WTC11 (cell line): ENCODE measurements around the gene VWA5B1. TPM values are rescaled to one million over a fixed set of nuclear protein-coding genes. Genes with fewer than 3 reads are reported as not detected.

Experiments
- ATAC-seq: fragments of 200-7000 bp; cut with Tn5 transposase; 2 replicates; pipeline ENCODE4 v1.10.0; 2021; ENCODE audit warnings: mild to moderate bottlenecking, moderate library complexity
- CTCF ChIA-PET: fragments of 300-600 bp; sonication (Branson Sonifier 250); formaldehyde crosslinking; loops from one replicate; lab custom pipeline; 2021; ENCODE audit warnings: antibody characterized with exemption; lab: Charles Lee
- POLR2A ChIA-PET: fragments of 350-600 bp; sonication (Branson Sonifier 250); formaldehyde crosslinking; loops from one replicate; lab custom pipeline; 2021; ENCODE audit warnings: antibody characterized with exemption; lab: Charles Lee
- DNase-seq: peaks from one replicate; pipeline ENCODE4 v3.0.0; 2021; ENCODE audit warnings: low spot score
- H3K27ac Mint-ChIP-seq: 2 replicates; pipeline ENCODE4 v1.8.0; 2021; ENCODE audit warnings: mixed read lengths
- H3K27me3 Mint-ChIP-seq: 2 replicates; pipeline ENCODE4 v1.8.0; 2021; ENCODE audit warnings: low read depth, mild to moderate bottlenecking, moderate library complexity, mixed read lengths
- H3K36me3 Mint-ChIP-seq: 2 replicates; pipeline ENCODE4 v1.8.0; 2021; ENCODE audit warnings: mixed read lengths
- H3K4me1 Mint-ChIP-seq: 2 replicates; pipeline ENCODE4 v1.8.0; 2022; ENCODE audit warnings: mixed read lengths
- H3K4me3 Mint-ChIP-seq: 2 replicates; pipeline ENCODE4 v1.8.0; 2021; ENCODE audit warnings: mild to moderate bottlenecking, moderate library complexity, mixed read lengths
- H3K9me3 Mint-ChIP-seq: 2 replicates; pipeline ENCODE4 v1.8.0; 2021; ENCODE audit warnings: mixed read lengths
- ATF1 ChIP-seq: sonication (generic); formaldehyde crosslinking; IDR thresholded peaks from 2 replicates; pipeline ENCODE4 v1.8.1; 2023; ENCODE audit warnings: mild to moderate bottlenecking, moderate library complexity, missing genetic modification reagents
- CREM ChIP-seq: sonication (generic); formaldehyde crosslinking; IDR thresholded peaks from 2 replicates; pipeline ENCODE4 v1.8.1; 2022; ENCODE audit warnings: mild to moderate bottlenecking, missing genetic modification reagents, moderate library complexity
- EMX1 ChIP-seq: fragments of 250-450 bp; sonication (Bioruptor Pico); IDR thresholded peaks from 2 replicates; pipeline ENCODE4 v1.8.0; 2021; ENCODE audit warnings: mild to moderate bottlenecking
- GRHL2 ChIP-seq: fragments of 250-450 bp; sonication (Bioruptor Pico); IDR thresholded peaks from 2 replicates; pipeline ENCODE4 v1.8.0; 2022; ENCODE audit warnings: mild to moderate bottlenecking, moderate library complexity; ENCODE audit not compliant: insufficient replicate concordance, severe bottlenecking
- GTF2I ChIP-seq: fragments of 250-450 bp; sonication (Bioruptor Pico); conservative IDR thresholded peaks from 2 replicates; pipeline ENCODE4 v1.4.0; 2021; ENCODE audit warnings: mild to moderate bottlenecking
- JUN ChIP-seq: sonication (generic); formaldehyde crosslinking; IDR thresholded peaks from 2 replicates; pipeline ENCODE4 v1.8.0; 2023; ENCODE audit warnings: mild to moderate bottlenecking, missing genetic modification reagents
- RELA ChIP-seq: sonication (generic); formaldehyde crosslinking; IDR thresholded peaks from 2 replicates; pipeline ENCODE4 v1.8.1; 2022; ENCODE audit warnings: missing genetic modification reagents, mild to moderate bottlenecking, borderline replicate concordance
- RORB ChIP-seq: fragments of 250-450 bp; sonication (Bioruptor Pico); IDR thresholded peaks from 2 replicates; pipeline ENCODE4 v1.9.0; 2021; ENCODE audit warnings: mild to moderate bottlenecking
- TEAD4 ChIP-seq: sonication (generic); formaldehyde crosslinking; IDR thresholded peaks from 2 replicates; pipeline ENCODE4 v1.8.0; 2022; ENCODE audit warnings: mild to moderate bottlenecking, missing genetic modification reagents
- ZBTB21 ChIP-seq: sonication (generic); formaldehyde crosslinking; IDR thresholded peaks from 2 replicates; pipeline ENCODE4 v1.8.1; 2023; ENCODE audit warnings: mild to moderate bottlenecking, missing genetic modification reagents, borderline replicate concordance
- ZNF138 ChIP-seq: sonication (generic); formaldehyde crosslinking; conservative IDR thresholded peaks from 2 replicates; pipeline ENCODE4 v1.8.1; 2022; ENCODE audit warnings: mild to moderate bottlenecking, moderate library complexity, missing genetic modification reagents
- ZNF671 ChIP-seq: fragments of 250-450 bp; sonication (Bioruptor Pico); IDR thresholded peaks from 2 replicates; pipeline ENCODE4 v1.8.0; 2021; ENCODE audit warnings: mild to moderate bottlenecking
- total RNA-seq: library from RNA; stranded (reverse); gene quantifications from 3 replicates; pipeline ENCODE4 v1.2.3, GENCODE V29; 2021
- TF ChIP-seq, protein P1 (sequence below): sonication (generic); formaldehyde crosslinking; IDR thresholded peaks from 2 replicates; pipeline ENCODE4 v1.8.1; 2022; ENCODE audit warnings: mild to moderate bottlenecking, moderate library complexity, missing genetic modification reagents
- TF ChIP-seq, protein P2 (sequence below): sonication (generic); formaldehyde crosslinking; IDR thresholded peaks from 2 replicates; pipeline ENCODE4 v1.8.0; 2023; ENCODE audit warnings: missing genetic modification reagents, mild to moderate bottlenecking, borderline replicate concordance
- TF ChIP-seq, protein P3 (sequence below): sonication (generic); formaldehyde crosslinking; IDR thresholded peaks from 2 replicates; pipeline ENCODE4 v1.8.0; 2023; ENCODE audit warnings: mild to moderate bottlenecking, missing genetic modification reagents
- TF ChIP-seq, protein P4 (sequence below): sonication (generic); formaldehyde crosslinking; IDR thresholded peaks from 2 replicates; pipeline ENCODE4 v1.8.0; 2022; ENCODE audit warnings: mild to moderate bottlenecking, missing genetic modification reagents

VWA5B1 gene
- total RNA-seq, 1 experiment from 2014 or later: 1.5 TPM

DNA sequence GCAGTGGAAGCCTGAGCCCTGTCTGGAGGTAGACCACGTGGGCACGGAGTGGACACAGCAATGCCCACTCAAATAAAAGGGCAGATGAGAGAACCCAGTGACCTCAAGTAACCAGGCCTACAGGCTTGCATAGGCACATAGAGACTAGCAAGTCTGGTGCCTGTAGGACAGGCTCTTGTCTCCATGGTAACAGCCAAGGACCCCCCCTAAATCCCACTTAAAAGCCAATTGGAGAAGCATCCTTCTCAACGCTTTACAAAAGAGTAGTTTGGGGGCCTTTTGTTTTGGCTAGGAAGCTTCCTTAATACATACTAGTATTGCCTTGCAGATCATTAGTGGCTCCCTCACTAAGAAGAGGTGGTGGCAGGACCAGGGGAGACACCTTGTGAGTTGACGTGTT is 63.9 kb downstream of the VWA5B1 start:
- ChIA-PET CTCF (interaction anchor here (0.8 to 2.4 kb wide), 4 partner anchors 76 to 142 kb away, joined by 3 to 10 read pairs (median 6); no protein-coding TSS in a partner anchor), POLR2A (no interaction called here)
- Mint-ChIP-seq H3K36me3 (no peaks in the 10 kb centered on the region), H3K27ac (no peak overlapping the region), H3K4me1 (peaks cover 9% of the 10 kb centered on the region), H3K4me3 (no peak overlapping the region), H3K9me3 (no peaks in the 10 kb centered on the region), H3K27me3 (no peaks in the 10 kb centered on the region; the same call in 1 of the 2 replicates)
- DNase-seq (no peak), ATAC-seq (no peak)
- TF ChIP-seq TEAD4 (CRISPR knock-in tag): no peak
- TF ChIP-seq, protein P1, sequence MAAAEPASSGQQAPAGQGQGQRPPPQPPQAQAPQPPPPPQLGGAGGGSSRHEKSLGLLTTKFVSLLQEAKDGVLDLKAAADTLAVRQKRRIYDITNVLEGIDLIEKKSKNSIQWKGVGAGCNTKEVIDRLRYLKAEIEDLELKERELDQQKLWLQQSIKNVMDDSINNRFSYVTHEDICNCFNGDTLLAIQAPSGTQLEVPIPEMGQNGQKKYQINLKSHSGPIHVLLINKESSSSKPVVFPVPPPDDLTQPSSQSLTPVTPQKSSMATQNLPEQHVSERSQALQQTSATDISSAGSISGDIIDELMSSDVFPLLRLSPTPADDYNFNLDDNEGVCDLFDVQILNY (CRISPR knock-in tag): no peak

DNA sequence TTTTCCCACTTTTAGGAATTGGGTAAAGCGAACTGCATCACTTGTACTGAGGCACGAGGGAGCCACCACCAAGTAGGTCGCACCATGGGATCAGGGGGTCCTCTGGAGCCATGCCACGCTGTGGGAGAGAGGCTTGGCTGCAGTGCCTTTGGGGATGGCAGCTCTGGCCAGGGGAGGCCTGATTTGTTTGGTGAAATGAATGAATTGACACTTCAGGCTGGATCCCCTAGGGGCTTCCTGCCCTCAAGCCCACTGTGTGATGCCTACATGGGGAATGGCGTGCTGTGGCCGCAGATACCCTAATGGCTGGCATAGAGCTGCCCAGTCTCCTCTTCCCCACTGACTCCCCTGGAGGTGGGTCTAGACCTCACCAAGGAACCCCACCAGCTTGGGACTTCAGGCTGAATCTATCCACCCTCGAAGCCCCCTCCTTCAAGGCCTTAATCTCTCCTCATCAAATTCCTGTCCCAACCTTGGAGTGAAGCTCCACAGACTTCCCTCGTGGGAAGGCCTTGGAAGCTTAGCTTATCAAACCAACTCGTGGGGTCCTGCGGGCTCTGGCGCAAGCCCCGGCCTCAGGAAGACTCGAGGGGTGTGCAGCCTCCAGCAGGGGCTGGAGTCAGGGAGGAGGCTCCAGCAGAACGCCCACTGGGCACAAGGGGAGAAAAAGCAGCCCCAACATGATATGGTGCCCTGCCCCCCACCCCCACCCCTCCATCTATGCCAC is 64.6 kb downstream of the VWA5B1 start:
- Mint-ChIP-seq H3K9me3 (no peaks in the 10 kb centered on the region), H3K36me3 (no peaks in the 10 kb centered on the region), H3K27ac (no peak overlapping the region), H3K4me1 (peaks cover 9% of the 10 kb centered on the region), H3K4me3 (no peak overlapping the region), H3K27me3 (no peaks in the 10 kb centered on the region; the same call in 1 of the 2 replicates)
- TF ChIP-seq, protein P1 (CRISPR knock-in tag): no peak
- TF ChIP-seq, protein P2, sequence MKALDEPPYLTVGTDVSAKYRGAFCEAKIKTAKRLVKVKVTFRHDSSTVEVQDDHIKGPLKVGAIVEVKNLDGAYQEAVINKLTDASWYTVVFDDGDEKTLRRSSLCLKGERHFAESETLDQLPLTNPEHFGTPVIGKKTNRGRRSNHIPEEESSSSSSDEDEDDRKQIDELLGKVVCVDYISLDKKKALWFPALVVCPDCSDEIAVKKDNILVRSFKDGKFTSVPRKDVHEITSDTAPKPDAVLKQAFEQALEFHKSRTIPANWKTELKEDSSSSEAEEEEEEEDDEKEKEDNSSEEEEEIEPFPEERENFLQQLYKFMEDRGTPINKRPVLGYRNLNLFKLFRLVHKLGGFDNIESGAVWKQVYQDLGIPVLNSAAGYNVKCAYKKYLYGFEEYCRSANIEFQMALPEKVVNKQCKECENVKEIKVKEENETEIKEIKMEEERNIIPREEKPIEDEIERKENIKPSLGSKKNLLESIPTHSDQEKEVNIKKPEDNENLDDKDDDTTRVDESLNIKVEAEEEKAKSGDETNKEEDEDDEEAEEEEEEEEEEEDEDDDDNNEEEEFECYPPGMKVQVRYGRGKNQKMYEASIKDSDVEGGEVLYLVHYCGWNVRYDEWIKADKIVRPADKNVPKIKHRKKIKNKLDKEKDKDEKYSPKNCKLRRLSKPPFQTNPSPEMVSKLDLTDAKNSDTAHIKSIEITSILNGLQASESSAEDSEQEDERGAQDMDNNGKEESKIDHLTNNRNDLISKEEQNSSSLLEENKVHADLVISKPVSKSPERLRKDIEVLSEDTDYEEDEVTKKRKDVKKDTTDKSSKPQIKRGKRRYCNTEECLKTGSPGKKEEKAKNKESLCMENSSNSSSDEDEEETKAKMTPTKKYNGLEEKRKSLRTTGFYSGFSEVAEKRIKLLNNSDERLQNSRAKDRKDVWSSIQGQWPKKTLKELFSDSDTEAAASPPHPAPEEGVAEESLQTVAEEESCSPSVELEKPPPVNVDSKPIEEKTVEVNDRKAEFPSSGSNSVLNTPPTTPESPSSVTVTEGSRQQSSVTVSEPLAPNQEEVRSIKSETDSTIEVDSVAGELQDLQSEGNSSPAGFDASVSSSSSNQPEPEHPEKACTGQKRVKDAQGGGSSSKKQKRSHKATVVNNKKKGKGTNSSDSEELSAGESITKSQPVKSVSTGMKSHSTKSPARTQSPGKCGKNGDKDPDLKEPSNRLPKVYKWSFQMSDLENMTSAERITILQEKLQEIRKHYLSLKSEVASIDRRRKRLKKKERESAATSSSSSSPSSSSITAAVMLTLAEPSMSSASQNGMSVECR: no peak
- TF ChIP-seq ATF1 (CRISPR knock-in tag): no peak
- TF ChIP-seq, protein P3, sequence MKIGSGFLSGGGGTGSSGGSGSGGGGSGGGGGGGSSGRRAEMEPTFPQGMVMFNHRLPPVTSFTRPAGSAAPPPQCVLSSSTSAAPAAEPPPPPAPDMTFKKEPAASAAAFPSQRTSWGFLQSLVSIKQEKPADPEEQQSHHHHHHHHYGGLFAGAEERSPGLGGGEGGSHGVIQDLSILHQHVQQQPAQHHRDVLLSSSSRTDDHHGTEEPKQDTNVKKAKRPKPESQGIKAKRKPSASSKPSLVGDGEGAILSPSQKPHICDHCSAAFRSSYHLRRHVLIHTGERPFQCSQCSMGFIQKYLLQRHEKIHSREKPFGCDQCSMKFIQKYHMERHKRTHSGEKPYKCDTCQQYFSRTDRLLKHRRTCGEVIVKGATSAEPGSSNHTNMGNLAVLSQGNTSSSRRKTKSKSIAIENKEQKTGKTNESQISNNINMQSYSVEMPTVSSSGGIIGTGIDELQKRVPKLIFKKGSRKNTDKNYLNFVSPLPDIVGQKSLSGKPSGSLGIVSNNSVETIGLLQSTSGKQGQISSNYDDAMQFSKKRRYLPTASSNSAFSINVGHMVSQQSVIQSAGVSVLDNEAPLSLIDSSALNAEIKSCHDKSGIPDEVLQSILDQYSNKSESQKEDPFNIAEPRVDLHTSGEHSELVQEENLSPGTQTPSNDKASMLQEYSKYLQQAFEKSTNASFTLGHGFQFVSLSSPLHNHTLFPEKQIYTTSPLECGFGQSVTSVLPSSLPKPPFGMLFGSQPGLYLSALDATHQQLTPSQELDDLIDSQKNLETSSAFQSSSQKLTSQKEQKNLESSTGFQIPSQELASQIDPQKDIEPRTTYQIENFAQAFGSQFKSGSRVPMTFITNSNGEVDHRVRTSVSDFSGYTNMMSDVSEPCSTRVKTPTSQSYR (CRISPR knock-in tag): no peak
- TF ChIP-seq ZBTB21: no peak
- no peak for TF ChIP-seq ZNF671 (CRISPR knock-in tag)
- TF ChIP-seq ZNF138 (CRISPR knock-in tag): no peak
- no peak for TF ChIP-seq RELA
- TF ChIP-seq, protein P4, sequence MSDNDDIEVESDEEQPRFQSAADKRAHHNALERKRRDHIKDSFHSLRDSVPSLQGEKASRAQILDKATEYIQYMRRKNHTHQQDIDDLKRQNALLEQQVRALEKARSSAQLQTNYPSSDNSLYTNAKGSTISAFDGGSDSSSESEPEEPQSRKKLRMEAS: no peak
- TF ChIP-seq RORB (CRISPR knock-in tag): no peak
- no peak for TF ChIP-seq EMX1 (CRISPR knock-in tag)
- TF ChIP-seq GTF2I (CRISPR knock-in tag): no peak
- TF ChIP-seq GRHL2: no peak
- no peak for TF ChIP-seq CREM
- no peak for TF ChIP-seq JUN (CRISPR knock-in tag)
- no peak for DNase-seq
- no peak for ATAC-seq
- CTCF ChIA-PET: interaction anchor here (0.6 to 2.4 kb wide), 6 partner anchors 22 to 1237 kb away, joined by 3 to 10 read pairs (median 4); no protein-coding TSS in a partner anchor
- POLR2A ChIA-PET: no interaction called here
